Right atrium auricular region (tissue), 2 donors: ENCODE data around the gene CCDC185. TPM values are rescaled to one million over a fixed set of nuclear protein-coding genes. Genes with fewer than 3 reads are reported as not detected.

ENCODE experiments used
- DNase-seq: peaks from one replicate; pipeline ENCODE4 v3.0.0-alpha.2; 2019; ENCODE audit warnings: low spot score
- H3K27ac ChIP-seq, 2 donors: fragments of 200-600 bp; sonication (generic); 1 replicate in 1 of 2; 2 replicates in 1 of 2; pipeline ENCODE4 v1.5.1; 2016 to 2019
- H3K27me3 ChIP-seq, 2 donors: fragments of 200-600 bp; sonication (generic); one replicate each; pipeline versions ENCODE4 v1.5.1 to v1.6.0; 2017 to 2019
- H3K36me3 ChIP-seq: fragments of 200-600 bp; sonication (generic); one replicate; pipeline ENCODE4 v1.5.1; 2016
- H3K4me1 ChIP-seq, 2 donors: fragments of 200-600 bp; sonication (generic); one replicate each; pipeline versions ENCODE4 v1.5.1 to v1.6.0; 2017 to 2019
- H3K4me3 ChIP-seq, 2 donors: fragments of 200-600 bp; sonication (generic); 1 replicate in 1 of 2; 2 replicates in 1 of 2; pipeline ENCODE4 v1.5.1; 2017 to 2019; ENCODE audit warnings: mild to moderate bottlenecking in 1 of 2, moderate library complexity in 1 of 2
- H3K9me3 ChIP-seq, 2 donors: fragments of 200-600 bp; sonication (generic); one replicate each; pipeline ENCODE4 v1.5.1; 2019
- total RNA-seq, 2 donors: library from RNA; depleted of rRNA; stranded (reverse); fragments of >200 nt; gene quantifications; one replicate each; pipeline ENCODE4 v1.1.0, GENCODE V29; 2016
- TF ChIP-seq, protein P1 (sequence below), 2 donors: fragments of 200-600 bp; sonication (generic); IDR thresholded peaks; one replicate each; pipeline ENCODE4 v1.5.1; 2019; ENCODE audit warnings: antibody characterized with exemption in 2 of 2

CCDC185 gene
- total RNA-seq, 2 donors from 2014 or later: not detected

DNA sequence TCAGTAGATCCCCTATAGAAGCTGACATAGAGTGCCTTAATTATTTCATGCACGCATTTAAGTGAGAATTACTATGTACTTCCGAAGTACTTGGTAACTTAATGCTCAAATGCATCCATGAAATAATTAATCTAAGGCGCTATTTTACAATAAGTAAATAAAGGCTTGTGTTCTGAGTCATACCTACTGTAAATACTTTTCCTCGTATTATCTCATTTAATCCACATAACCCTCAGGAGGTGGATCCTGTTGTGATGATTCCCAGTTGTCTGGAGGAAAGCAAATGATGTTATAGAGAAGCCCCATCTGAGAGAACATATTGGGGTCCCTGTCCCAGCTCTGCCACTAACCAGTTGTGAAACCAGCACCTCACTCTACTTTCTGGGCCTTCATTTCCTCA, 45.6 kb upstream of the CCDC185 start:
- Histone ChIP-seq H3K27ac (no peak overlapping the region), H3K36me3 (no peaks in the 10 kb centered on the region), H3K4me3 (no peak overlapping the region), H3K4me1 (peaks cover 0 to 22% of the 10 kb centered on the region in 2 donors), H3K9me3 (no peaks in the 10 kb centered on the region), H3K27me3 (no peaks in the 10 kb centered on the region)
- TF ChIP-seq, protein P1, sequence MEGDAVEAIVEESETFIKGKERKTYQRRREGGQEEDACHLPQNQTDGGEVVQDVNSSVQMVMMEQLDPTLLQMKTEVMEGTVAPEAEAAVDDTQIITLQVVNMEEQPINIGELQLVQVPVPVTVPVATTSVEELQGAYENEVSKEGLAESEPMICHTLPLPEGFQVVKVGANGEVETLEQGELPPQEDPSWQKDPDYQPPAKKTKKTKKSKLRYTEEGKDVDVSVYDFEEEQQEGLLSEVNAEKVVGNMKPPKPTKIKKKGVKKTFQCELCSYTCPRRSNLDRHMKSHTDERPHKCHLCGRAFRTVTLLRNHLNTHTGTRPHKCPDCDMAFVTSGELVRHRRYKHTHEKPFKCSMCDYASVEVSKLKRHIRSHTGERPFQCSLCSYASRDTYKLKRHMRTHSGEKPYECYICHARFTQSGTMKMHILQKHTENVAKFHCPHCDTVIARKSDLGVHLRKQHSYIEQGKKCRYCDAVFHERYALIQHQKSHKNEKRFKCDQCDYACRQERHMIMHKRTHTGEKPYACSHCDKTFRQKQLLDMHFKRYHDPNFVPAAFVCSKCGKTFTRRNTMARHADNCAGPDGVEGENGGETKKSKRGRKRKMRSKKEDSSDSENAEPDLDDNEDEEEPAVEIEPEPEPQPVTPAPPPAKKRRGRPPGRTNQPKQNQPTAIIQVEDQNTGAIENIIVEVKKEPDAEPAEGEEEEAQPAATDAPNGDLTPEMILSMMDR (IDR thresholded peaks at IDR 0.05): no peak
- no peak for DNase-seq

DNA sequence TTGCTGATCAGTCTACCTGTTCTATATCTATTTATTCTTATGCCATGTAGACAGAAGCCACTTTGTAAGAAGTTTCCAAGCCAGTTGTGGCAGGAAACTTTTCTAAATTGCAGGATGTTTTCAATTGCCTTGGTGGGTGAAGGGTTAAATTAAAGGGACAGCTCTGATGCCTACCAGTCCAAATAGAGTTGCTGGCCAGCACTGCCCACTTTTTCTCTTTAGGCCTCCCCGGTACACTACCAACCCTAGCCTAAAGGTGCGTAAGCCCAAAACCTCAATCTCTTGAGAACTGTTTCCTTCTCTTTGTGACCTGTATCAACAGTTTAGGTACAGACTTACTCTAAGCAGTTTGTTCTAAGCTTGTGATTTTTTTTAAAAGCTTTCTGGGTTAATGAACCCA, 44.8 kb upstream of the CCDC185 start:
- H3K4me3 ChIP-seq: no peak overlapping the region

DNA sequence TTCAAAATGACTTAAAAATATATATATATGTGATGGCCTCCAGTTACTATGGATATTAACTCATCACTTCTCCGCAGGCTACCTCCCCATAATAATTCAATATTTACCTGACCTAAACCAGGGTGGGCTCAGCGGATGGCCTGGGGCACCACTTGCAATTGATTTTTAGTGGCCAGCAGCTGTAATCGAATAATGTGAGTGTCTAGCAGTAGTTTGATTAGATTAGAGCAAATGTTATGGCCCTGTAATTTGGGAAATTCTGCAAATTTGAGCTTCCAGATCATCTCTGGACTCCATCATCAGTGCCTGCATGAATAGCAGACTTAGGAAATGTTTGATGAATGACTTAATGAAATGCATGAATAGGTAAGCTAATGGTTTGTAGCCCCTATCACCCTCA, 44.0 kb upstream of the CCDC185 start:
- DNase-seq: no peak
- Histone ChIP-seq H3K9me3 (no peaks in the 10 kb centered on the region), H3K36me3 (no peaks in the 10 kb centered on the region), H3K4me3 (no peak overlapping the region), H3K27me3 (no peaks in the 10 kb centered on the region), H3K4me1 (peaks cover 0 to 9% of the 10 kb centered on the region in 2 donors), H3K27ac (no peak overlapping the region)
- TF ChIP-seq, protein P1 (IDR thresholded peaks at IDR 0.05): no peak

More for the DNA sequence above, 44.8 kb upstream of the CCDC185 start:
- Histone ChIP-seq H3K27ac (no peak overlapping the region), H3K4me1 (peaks cover 0 to 17% of the 10 kb centered on the region in 2 donors), H3K9me3 (no peaks in the 10 kb centered on the region), H3K27me3 (no peaks in the 10 kb centered on the region), H3K36me3 (no peaks in the 10 kb centered on the region)
- no peak for DNase-seq
- TF ChIP-seq, protein P1 (IDR thresholded peaks at IDR 0.05): no peak

DNA sequence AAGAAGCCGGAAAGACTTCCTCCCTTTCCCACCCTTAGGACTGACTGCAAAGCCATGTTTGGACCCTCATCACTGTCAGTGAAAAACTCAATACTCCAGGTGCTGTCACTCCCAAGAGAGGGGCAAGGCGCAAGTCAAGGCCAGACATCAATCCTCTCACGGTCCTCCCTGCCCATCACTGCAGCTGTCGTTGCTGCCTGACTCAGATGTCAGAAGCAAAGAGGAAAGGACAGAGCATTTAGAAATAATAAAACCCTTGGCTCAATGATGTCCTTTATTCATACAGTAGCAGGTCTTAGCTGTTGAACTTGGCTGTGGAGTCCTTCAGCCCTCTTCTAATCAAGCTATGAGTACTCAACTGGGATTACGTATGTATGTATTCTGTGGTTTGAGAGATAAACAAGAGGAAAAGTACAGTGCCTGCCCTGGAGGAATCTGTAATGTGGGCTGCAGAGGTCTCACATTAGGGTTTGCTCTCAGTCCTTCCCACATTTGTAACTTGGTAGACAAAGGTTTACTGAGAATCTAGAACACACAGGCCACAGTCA, 42.8 kb upstream of the CCDC185 start:
- Histone ChIP-seq H3K36me3 (no peaks in the 10 kb centered on the region), H3K4me3 (no peak overlapping the region), H3K27me3 (no peaks in the 10 kb centered on the region), H3K9me3 (no peaks in the 10 kb centered on the region), H3K27ac (no peak overlapping the region), H3K4me1 (no peaks in the 10 kb centered on the region)
- DNase-seq: no peak
- TF ChIP-seq, protein P1 (IDR thresholded peaks at IDR 0.05): no peak

DNA sequence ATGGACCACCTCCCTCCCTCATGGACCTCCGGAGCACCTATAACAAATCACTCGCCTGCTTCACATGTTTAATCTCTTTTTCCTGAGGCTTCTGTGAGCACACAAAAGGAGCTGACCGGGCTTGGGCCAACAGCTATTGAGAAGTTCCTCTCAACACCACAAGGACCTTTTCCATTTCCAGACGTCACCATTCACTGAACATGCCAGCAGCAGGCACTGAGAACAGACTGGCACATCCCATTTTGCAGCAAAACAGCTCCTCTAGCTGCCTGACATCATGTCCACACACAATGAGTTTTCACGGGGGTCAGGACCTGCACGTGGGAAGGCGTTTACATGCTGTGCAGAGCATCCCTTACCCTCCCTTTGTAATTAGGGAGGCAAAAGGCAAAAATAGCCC, 40.3 kb upstream of the CCDC185 start:
- DNase-seq: no peak
- Histone ChIP-seq H3K36me3 (no peaks in the 10 kb centered on the region), H3K27me3 (no peaks in the 10 kb centered on the region), H3K4me3 (no peak overlapping the region), H3K27ac (no peak overlapping the region), H3K9me3 (no peaks in the 10 kb centered on the region), H3K4me1 (no peaks in the 10 kb centered on the region)
- TF ChIP-seq, protein P1 (IDR thresholded peaks at IDR 0.05): no peak

DNA sequence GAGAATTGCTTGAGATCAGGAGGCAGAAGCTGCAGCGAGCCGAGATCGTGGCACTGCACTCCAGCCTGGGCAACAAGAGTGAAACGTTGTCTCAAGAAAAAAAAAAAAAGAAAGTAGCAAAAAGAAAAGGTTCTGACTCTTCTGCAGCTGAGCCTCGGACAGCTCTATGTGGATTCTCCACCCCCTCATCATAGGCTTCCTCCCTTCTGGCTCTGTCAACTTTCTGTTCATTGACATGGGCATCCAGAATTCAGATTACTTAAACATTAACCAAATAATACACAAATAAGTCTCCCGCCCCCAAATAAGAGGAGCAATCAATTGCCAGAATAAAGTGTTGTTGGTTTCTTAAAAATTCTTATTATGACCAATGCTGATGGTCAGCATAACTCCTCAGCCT, 39.3 kb upstream of the CCDC185 start:
- Histone ChIP-seq H3K9me3 (no peaks in the 10 kb centered on the region), H3K4me1 (no peaks in the 10 kb centered on the region), H3K27me3 (no peaks in the 10 kb centered on the region), H3K36me3 (no peaks in the 10 kb centered on the region), H3K27ac (no peak overlapping the region), H3K4me3 (no peak overlapping the region)
- TF ChIP-seq, protein P1 (IDR thresholded peaks at IDR 0.05): no peak
- no peak for DNase-seq
